ENCODE data around the gene GSN.

Gene GSN

DNA sequence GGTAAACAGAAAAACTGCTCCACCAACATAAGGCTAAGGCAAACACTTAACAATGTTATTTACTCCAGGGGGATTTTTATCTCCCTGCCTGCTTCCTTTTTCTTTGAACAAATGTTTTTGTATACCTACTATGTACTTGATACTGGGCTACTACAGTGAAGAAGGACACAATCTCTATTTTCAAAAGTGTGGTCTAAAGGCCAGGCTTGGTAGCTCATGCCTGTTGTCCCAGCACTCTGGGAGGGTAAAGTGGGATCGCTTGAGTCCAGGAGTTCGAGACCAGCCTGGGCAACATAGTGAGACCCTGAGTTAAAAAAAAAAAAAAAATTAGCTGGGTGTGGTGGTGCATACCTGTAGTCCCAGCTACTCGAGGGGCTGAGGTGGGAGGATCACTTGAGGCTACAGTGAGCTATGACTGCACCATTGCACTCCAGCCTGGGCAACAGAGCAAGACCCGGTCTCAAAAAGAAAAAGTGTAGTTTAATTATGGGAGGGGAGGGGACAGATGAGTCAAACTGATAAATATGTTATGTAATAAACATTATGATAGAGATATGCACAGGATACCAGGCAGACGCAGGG lies 98.7 kb downstream of the GSN start:
- no peak for TF ChIP-seq ZFX (IDR thresholded peaks at IDR 0.05; ENCODE audit: borderline replicate concordance)
- TF ChIP-seq, protein P1, sequence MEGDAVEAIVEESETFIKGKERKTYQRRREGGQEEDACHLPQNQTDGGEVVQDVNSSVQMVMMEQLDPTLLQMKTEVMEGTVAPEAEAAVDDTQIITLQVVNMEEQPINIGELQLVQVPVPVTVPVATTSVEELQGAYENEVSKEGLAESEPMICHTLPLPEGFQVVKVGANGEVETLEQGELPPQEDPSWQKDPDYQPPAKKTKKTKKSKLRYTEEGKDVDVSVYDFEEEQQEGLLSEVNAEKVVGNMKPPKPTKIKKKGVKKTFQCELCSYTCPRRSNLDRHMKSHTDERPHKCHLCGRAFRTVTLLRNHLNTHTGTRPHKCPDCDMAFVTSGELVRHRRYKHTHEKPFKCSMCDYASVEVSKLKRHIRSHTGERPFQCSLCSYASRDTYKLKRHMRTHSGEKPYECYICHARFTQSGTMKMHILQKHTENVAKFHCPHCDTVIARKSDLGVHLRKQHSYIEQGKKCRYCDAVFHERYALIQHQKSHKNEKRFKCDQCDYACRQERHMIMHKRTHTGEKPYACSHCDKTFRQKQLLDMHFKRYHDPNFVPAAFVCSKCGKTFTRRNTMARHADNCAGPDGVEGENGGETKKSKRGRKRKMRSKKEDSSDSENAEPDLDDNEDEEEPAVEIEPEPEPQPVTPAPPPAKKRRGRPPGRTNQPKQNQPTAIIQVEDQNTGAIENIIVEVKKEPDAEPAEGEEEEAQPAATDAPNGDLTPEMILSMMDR (IDR thresholded peaks at IDR 0.05): no peak
- H3K27ac ChIP-seq: peak overlapping the region; percentile 92

DNA sequence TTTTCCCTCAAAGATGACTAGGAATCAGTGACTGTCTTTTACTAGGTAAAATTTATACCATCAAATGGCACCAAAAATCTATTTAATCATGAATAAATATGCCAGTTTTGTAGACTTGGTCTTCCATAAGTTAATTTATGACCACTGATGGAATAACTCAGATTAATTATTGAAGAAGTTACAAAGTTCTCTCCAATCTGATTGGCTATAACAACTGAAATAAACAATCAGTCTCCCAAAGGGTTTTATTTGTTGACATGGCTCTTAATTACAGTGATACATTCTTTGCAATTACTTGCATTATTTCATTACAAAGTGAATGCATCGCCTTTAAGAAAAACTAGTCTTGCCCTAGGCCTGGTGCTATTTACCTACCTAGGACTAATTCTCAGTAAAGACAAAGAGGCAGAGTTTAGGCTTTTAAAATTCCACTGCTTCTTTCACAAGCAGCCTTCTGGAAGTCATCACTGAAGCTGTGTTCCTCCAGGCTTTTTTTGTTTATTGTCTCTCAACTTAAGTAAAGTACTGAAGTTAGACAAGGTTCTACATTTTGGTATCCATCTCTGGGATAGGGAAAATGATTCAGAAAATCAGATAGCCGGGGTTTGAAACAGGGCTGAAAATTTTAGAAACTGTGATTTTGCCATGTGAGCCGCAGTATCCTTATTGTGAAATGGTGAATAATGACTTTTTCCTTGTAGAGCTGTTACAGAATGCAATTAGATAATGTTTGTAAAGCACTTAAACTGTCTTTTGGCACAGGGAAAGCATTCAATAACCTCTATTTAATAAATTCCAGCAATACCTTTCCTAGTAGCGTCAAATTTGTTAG lies 99.6 kb downstream of the GSN start:
- TF ChIP-seq, protein P1 (IDR thresholded peaks at IDR 0.05): no peak
- TF ChIP-seq ZFX (IDR thresholded peaks at IDR 0.05; ENCODE audit: borderline replicate concordance): no peak
- peak overlapping the region; percentile 92 for H3K27ac ChIP-seq

DNA sequence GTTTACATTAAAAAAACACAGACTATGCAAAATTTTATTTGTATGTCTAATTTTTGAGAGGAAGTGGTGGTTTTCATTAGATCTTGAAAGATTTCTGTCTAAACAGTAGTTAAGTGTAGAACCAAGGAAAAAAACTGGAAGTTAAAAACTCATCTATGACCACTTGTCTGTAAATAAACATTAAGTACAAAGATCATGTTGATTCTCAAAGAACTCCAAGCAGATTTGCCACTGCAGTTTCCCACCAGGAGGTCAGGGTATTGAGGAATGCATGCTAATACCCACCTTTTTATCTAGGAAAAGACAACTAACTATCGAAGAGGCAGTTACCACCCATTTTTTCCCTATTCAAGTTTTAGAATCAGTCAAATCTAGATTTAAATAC lies 100.2 kb downstream of the GSN start:
- no peak for TF ChIP-seq ZFX (IDR thresholded peaks at IDR 0.05; ENCODE audit: borderline replicate concordance)
- TF ChIP-seq, protein P1 (IDR thresholded peaks at IDR 0.05): no peak
- H3K27ac ChIP-seq: peak overlapping the region; percentile 92

DNA sequence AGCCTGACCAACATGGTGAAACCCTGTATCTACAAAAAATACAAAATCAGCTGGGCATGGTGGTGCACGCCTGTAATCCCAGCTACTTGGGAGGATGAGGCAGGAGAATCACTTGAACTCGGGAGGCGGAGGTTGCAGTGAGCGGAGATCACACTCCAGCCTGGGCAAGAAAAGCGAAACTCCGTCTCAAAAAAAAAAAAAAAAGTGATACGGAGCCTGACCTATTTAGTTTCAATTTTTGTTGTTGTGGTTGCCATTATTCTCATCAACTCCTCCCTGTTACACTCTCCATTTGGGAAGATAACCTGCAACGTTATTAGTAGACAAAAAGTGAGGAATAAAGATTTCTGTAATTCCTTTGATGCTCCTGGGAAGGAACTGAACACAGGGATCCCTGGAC lies 100.8 kb downstream of the GSN start:
- no peak for TF ChIP-seq ZFX (IDR thresholded peaks at IDR 0.05; ENCODE audit: borderline replicate concordance)
- TF ChIP-seq, protein P1 (IDR thresholded peaks at IDR 0.05): no peak
- H3K27ac ChIP-seq: peak overlapping the region; percentile 92

DNA sequence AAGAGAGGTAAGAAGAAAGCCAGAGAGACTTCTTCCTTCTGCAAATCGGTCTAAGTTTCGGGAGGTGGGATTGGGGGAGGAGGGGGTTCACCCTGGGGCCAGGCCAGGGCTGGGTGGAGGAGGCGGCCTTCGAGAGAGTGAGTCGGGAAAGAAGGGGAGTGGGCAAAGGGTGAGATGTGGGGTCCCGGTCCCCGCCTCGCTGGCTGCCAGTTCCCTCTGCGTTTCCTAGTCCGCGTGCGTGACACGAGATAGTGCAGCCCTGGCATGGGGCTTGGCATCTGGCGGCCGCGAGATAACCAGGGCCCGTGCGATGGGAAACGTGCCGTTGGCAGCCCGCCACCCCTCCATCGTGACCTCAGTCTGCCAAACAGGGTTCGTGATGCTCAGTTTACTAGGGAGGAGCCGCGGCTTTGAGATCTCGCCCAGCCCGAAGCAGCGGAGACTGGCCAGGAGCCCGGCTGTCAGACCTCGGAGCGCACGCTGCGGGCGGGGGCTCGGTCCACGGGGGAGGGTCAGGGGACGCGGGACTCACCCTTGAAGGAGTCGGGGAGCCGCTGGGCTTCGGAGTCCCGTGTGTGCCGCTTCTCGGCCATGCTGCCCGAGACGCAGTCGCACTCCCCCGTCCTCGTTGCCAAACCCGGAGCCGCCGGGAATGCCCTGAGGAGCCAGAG lies 101.8 kb downstream of the GSN start, which contains the start of gene STOM:
Gene STOM (minus strand): TSS at position 656 of the 671 bp plus-strand sequence. CDS start 63 bp downstream, at position 593.
- H3K27ac ChIP-seq: peak within 1 kb of the TSS; percentile 92
- TF ChIP-seq, protein P1 (IDR thresholded peaks at IDR 0.05): no peak
- TF ChIP-seq ZFX (IDR thresholded peaks at IDR 0.05; ENCODE audit: borderline replicate concordance): no peak

DNA sequence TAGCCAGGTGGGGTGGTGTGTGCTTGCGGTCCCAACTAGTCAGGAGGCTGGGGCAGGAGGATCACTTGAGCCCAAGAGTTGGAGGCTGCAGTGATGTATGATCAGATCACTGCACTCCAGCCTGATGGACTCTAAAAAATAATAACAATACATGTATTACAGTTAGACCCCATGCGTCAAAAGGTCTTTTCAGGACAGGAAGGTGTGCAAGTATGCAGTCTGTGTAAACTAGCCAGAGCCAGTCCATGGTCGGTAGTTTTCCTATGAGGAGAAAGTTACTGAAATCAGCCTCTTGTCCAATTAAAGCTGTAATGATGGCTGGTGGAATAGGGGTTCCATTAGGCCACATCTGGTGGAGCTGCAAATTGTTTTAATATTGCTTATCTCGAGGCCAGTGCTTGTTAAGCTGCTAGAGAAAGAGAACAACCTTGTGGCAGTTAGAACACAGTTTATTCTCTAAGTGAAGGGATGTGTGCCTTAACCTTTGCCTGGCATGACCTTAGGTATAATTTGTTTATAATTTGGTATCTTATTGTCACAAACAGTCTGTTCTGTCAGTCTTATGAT lies 103.6 kb downstream of the GSN start:
- TF ChIP-seq, protein P1 (IDR thresholded peaks at IDR 0.05): no peak
- TF ChIP-seq ZFX (IDR thresholded peaks at IDR 0.05; ENCODE audit: borderline replicate concordance): no peak
- H3K27ac ChIP-seq: no peak overlapping the region
